ENCODE results near the gene SLAMF8. TPM values are rescaled to one million over a fixed set of nuclear protein-coding genes. Genes with fewer than 3 reads are reported as not detected.

SLAMF8 gene
- total RNA-seq, 1 experiment from 2014 or later, result not detected

GRCh38 chr1:159877695-159878444 is 51.2 kb downstream of the SLAMF8 start:
- H3K4me2 ChIP-seq (ENCODE audit: insufficient read depth, insufficient read length, low read length), result no peak overlapping the region
- no peak overlapping the region for H3K27ac ChIP-seq (ENCODE audit: insufficient read length, low read depth, low read length)
- no peaks in the 10 kb centered on the region for H3K4me1 Mint-ChIP-seq
- no peaks in the 10 kb centered on the region for H4K20me1 ChIP-seq (ENCODE audit: control insufficient read depth, insufficient read depth, insufficient read length)
- H3K4me3 Mint-ChIP-seq, result no peak overlapping the region
- no peak for TF ChIP-seq CTCF (conservative IDR thresholded peaks at IDR 0.05)
- DNase-seq, result no peak
- no peak overlapping the region for H3K56ac ChIP-seq (ENCODE audit: insufficient read length, low read depth, low read length)
- no peak overlapping the region for H3K9ac ChIP-seq (ENCODE audit: extremely low read depth, insufficient read length, low read length)
- H2AFZ ChIP-seq (ENCODE audit: low read length), result no peak overlapping the region
- no peak overlapping the region for H2BK5ac ChIP-seq (ENCODE audit: insufficient read length, low read length)
- no peaks in the 10 kb centered on the region for H3K9me3 ChIP-seq (ENCODE audit: control insufficient read depth, low read depth, low read length)
- H3K23me2 ChIP-seq (ENCODE audit: insufficient read length, low read depth, low read length, poor library complexity, severe bottlenecking), result no peaks in the 10 kb centered on the region
- H3K27ac Mint-ChIP-seq, result no peak overlapping the region
- H3K4ac ChIP-seq (ENCODE audit: low read depth, low read length), result no peak overlapping the region
- no peaks in the 10 kb centered on the region for H3K27me3 ChIP-seq (ENCODE audit: insufficient read depth, low read length)
- no peak overlapping the region for H2BK12ac ChIP-seq (ENCODE audit: insufficient read length, low read depth, low read length)
- H2AK5ac ChIP-seq (ENCODE audit: insufficient read length, low read length), result no peak overlapping the region
- no peaks in the 10 kb centered on the region for H3K4me1 ChIP-seq (ENCODE audit: insufficient read depth, low read length)
- H4K5ac ChIP-seq (ENCODE audit: insufficient read length, low read depth, low read length), result no peak overlapping the region
- no peak overlapping the region for H3K23ac ChIP-seq (ENCODE audit: insufficient read length, low read depth, low read length)
- WGBS (ENCODE audit: extremely low coverage, insufficient read length, low lambda C conversion rate), result no CpG with 5 or more reads among the region's 6 CpGs
- no peak overlapping the region for H3K18ac ChIP-seq (ENCODE audit: insufficient read length, low read depth, low read length)
- no peak overlapping the region for H2BK120ac ChIP-seq (ENCODE audit: low read depth, low read length, poor library complexity, severe bottlenecking)
- peaks cover 0 to 2% (median 0%) of the 10 kb centered on the region in 3 experiments; a peak in 1 of 7 replicates for H3K36me3 Mint-ChIP-seq (ENCODE audit: insufficient read depth in 1 of 3, low read depth in 3 of 3)
- no peak overlapping the region for H4K8ac ChIP-seq (replicated peaks; ENCODE audit: insufficient read length, low read depth, low read length)
- H3K9me3 Mint-ChIP-seq, result no peaks in the 10 kb centered on the region
- peaks cover 10% of the 10 kb centered on the region for H3K27me3 Mint-ChIP-seq (ENCODE audit: low read depth)
- H3K14ac ChIP-seq (ENCODE audit: insufficient read depth, low read length), result no peak overlapping the region
- no peaks in the 10 kb centered on the region for H3K79me1 ChIP-seq (ENCODE audit: insufficient read depth, low read depth, low read length, poor library complexity, severe bottlenecking)
- no peak overlapping the region for H3T11ph ChIP-seq (ENCODE audit: low read length)
- H3K79me2 ChIP-seq (ENCODE audit: insufficient read depth, low read length), result no peaks in the 10 kb centered on the region
- H2BK20ac ChIP-seq (ENCODE audit: low read depth, low read length, poor library complexity, severe bottlenecking), result no peak overlapping the region
- no peak overlapping the region for H2BK15ac ChIP-seq (ENCODE audit: low read depth, low read length)
- no peak overlapping the region for H4K91ac ChIP-seq (ENCODE audit: insufficient read length, low read depth, low read length)
